Panc1 (cell line): ENCODE measurements around the gene IL36RN. TPM values are rescaled to one million over a fixed set of nuclear protein-coding genes. Genes with fewer than 3 reads are reported as not detected.

Experiments used
- ATAC-seq: fragments of 200-7000 bp; cut with Tn5 transposase; 2 replicates; pipeline ENCODE4 v1.9.1; 2020; ENCODE audit warnings: mild to moderate bottlenecking, moderate library complexity
- Bru-seq: library from RNA; stranded (reverse); fragments of 400-500 nt; gene quantifications from one replicate; lab custom pipeline; 2021; lab: Mats Ljungman, UMichigan
- BruChase-seq, 2 experiments: library from RNA; stranded (reverse); fragments of 400-500 nt; gene quantifications; one replicate each; lab custom pipeline; 2021; lab: Mats Ljungman, UMichigan
- BruUV-seq: library from RNA; stranded (reverse); fragments of 400-500 nt; replicated peaks from 2 replicates; lab custom pipeline; 2021; lab: Mats Ljungman, UMichigan
- CTCF ChIA-PET: fragments of 300-600 bp; sonication (Branson Sonifier 250); formaldehyde crosslinking; loops from one replicate; lab custom pipeline; 2022; ENCODE audit warnings: antibody characterized with exemption; lab: Charles Lee
- POLR2A ChIA-PET: fragments of 300-600 bp; sonication (Branson Sonifier 250); formaldehyde crosslinking; loops from one replicate; lab custom pipeline; 2022; ENCODE audit warnings: antibody characterized with exemption; lab: Charles Lee
- DNase-seq: peaks from one replicate; pipeline ENCODE4 v3.0.0-alpha.2; 2010; ENCODE audit warnings: low read depth, low spot score
- H3K27ac ChIP-seq: 2 replicates; pipeline ENCODE4 v1.5.1; 2011; ENCODE audit warnings: mild to moderate bottlenecking, low read length, inconsistent platforms
- H3K27me3 ChIP-seq: fragments of 200-500 bp; sonication (Bioruptor generic); 2 replicates; pipeline ENCODE4 v1.6.0; 2014; ENCODE audit warnings: low read length, inconsistent platforms; ENCODE audit not compliant: control insufficient read depth, insufficient read depth
- H3K36me3 ChIP-seq: fragments of 200-500 bp; sonication (Bioruptor generic); 2 replicates; pipeline ENCODE4 v1.5.1; 2014; ENCODE audit warnings: inconsistent platforms, mild to moderate bottlenecking, low read length, moderate library complexity; ENCODE audit not compliant: control insufficient read depth, insufficient read depth
- H3K4me1 ChIP-seq: 2 replicates; pipeline ENCODE4 v1.5.1; 2011; ENCODE audit warnings: inconsistent platforms, mild to moderate bottlenecking, low read length, moderate library complexity; ENCODE audit not compliant: control insufficient read depth, insufficient read depth
- H3K4me3 ChIP-seq, 2 experiments: 2 replicates each; pipeline ENCODE4 v1.5.1; 2011 to 2012; ENCODE audit warnings: low read depth in 2 of 2, low read length in 2 of 2, mild to moderate bottlenecking in 2 of 2, inconsistent platforms in 1 of 2, moderate library complexity in 1 of 2
- H3K9me3 ChIP-seq: fragments of 200-500 bp; sonication (Bioruptor generic); 2 replicates; pipeline ENCODE4 v1.5.1; 2014; ENCODE audit warnings: low read depth, mild to moderate bottlenecking, inconsistent platforms, low read length, moderate library complexity; ENCODE audit not compliant: control insufficient read depth, insufficient read depth
- POLR2AphosphoS5 ChIP-seq: IDR thresholded peaks from 2 replicates; pipeline ENCODE4 v1.6.1; 2012; ENCODE audit warnings: mild to moderate bottlenecking, low read depth, low read length, moderate library complexity
- SIN3A ChIP-seq: IDR thresholded peaks from 2 replicates; pipeline ENCODE4 v1.6.1; 2012; ENCODE audit warnings: low read depth, mild to moderate bottlenecking, low read length, moderate library complexity, borderline replicate concordance; ENCODE audit not compliant: insufficient read depth
- TCF7L2 ChIP-seq: IDR thresholded peaks from 2 replicates; pipeline ENCODE4 v1.6.1; 2011; ENCODE audit warnings: mild to moderate bottlenecking, low read depth, low read length, inconsistent platforms
- in situ Hi-C: cut with HindIII; loops from 2 replicates; pipeline ENCODE4 v1.10.0; 2016; ENCODE audit warnings: low sequenced_read_pairs, low pct_unique_long_range_greater_than_20kb
- intact Hi-C: fragments of 100-400 bp; cut with micrococcal nuclease; formaldehyde crosslinking; loops from one replicate; pipeline ENCODE4 v1.10.0; 2022; ENCODE audit not compliant: unreplicated experiment
- long read RNA-seq: library from polyadenylated mRNA; unstranded; transcript quantifications from one replicate; pipeline ENCODE4 v2.0.0, GENCODE V29; 2021; ENCODE audit not compliant: unreplicated experiment
- polyA plus RNA-seq: library from polyadenylated mRNA; unstranded; fragments of >200 nt; gene quantifications from one replicate; pipeline ENCODE4 v1.2.1, GENCODE V29; 2012; ENCODE audit warnings: missing spikeins; ENCODE audit not compliant: insufficient read length
- total RNA-seq: library from RNA; stranded (reverse); gene quantifications from one replicate; pipeline ENCODE4 v1.2.1, GENCODE V29; 2021; ENCODE audit not compliant: unreplicated experiment
- TF ChIP-seq, protein P1 (sequence below), 2 experiments: IDR thresholded peaks; 2 replicates each; pipeline ENCODE4 v1.6.1; 2011 to 2012; ENCODE audit warnings: low read depth in 2 of 2, control low read depth in 1 of 2, low read length in 1 of 2, mild to moderate bottlenecking in 1 of 2, moderate library complexity in 1 of 2; ENCODE audit not compliant: insufficient read depth in 1 of 2
- TF ChIP-seq, protein P2 (sequence below): fragments of 450-650 bp; IDR thresholded peaks from 2 replicates; pipeline ENCODE4 v1.5.1; 2017; ENCODE audit warnings: mild to moderate bottlenecking

IL36RN gene
- not detected for total RNA-seq
- not detected for polyA plus RNA-seq
- Bru-seq, nascent RNA, result not detected
- BruChase-seq, experiment 1, labeled RNA remaining after a 2-hour chase, result not detected
- not detected for BruChase-seq, experiment 2, labeled RNA remaining after a 6-hour chase
- long read RNA-seq, result 0 reads

DNA sequence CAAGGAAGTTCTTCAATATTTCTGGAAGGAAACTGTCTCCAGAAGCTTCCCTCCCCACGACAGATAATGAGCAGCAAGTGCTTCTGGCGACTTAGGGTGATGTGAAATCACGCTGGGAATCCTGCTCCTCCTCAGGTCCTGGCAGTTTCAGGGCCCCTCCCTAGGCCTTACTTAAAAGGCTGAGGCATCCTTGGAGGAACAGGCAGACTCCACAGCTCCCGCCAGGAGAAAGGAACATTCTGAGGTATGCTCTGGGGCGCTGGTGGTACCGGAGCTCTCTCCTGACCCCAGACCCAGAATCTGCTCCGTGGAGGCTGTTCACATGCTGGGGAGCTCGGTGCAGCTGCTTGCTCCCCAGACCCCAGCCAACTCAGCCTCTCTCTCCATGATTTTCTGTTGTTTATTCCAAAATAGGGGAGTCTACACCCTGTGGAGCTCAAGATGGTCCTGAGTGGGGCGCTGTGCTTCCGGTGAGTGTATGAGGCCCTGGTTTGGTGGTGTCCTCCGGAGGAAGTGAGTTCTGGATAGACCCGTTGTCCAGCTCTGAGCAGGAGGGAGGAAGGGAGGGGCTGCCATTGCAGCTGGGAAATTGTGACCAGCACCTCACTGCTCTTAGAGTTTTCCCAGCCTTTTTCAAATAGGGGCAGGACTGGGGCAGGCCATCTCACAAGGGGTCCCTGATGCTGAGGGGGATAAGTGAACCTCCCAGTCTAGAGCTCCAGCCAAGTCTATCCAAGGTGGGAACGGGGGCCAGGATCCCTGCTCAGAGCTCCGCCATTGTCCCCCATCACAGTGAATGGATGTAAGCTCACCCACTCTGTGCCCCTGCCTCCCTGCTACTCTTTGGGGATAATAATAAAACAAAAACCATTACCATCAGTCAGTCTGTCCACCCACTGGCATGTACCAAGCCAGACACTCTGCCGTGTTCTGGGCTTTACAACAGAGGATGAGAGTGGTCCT is at the start of gene IL36RN:
Gene IL36RN (plus strand): TSS at position 201 of the 963 bp plus-strand sequence. CDS start 241 bp downstream, at position 442.
- in situ Hi-C loops, result no loop called here
- Histone ChIP-seq H3K9me3 (no peaks in the 10 kb centered on the region), H3K27me3 (no peaks in the 10 kb centered on the region), H3K27ac (no peak within 1 kb of the TSS), H3K4me1 (no peaks in the 10 kb centered on the region), H3K36me3 (no peaks in the 10 kb centered on the region), H3K4me3 (no peak within 1 kb of the TSS)
- no peak for TF ChIP-seq TCF7L2
- TF ChIP-seq, protein P1, sequence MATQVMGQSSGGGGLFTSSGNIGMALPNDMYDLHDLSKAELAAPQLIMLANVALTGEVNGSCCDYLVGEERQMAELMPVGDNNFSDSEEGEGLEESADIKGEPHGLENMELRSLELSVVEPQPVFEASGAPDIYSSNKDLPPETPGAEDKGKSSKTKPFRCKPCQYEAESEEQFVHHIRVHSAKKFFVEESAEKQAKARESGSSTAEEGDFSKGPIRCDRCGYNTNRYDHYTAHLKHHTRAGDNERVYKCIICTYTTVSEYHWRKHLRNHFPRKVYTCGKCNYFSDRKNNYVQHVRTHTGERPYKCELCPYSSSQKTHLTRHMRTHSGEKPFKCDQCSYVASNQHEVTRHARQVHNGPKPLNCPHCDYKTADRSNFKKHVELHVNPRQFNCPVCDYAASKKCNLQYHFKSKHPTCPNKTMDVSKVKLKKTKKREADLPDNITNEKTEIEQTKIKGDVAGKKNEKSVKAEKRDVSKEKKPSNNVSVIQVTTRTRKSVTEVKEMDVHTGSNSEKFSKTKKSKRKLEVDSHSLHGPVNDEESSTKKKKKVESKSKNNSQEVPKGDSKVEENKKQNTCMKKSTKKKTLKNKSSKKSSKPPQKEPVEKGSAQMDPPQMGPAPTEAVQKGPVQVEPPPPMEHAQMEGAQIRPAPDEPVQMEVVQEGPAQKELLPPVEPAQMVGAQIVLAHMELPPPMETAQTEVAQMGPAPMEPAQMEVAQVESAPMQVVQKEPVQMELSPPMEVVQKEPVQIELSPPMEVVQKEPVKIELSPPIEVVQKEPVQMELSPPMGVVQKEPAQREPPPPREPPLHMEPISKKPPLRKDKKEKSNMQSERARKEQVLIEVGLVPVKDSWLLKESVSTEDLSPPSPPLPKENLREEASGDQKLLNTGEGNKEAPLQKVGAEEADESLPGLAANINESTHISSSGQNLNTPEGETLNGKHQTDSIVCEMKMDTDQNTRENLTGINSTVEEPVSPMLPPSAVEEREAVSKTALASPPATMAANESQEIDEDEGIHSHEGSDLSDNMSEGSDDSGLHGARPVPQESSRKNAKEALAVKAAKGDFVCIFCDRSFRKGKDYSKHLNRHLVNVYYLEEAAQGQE (IDR thresholded peaks at IDR 0.05; ENCODE audit: insufficient read depth in 1 of 2, low read depth in 2 of 2, low read length in 1 of 2), result no peak
- TF ChIP-seq POLR2AphosphoS5, result no peak
- TF ChIP-seq SIN3A, result no peak
- TF ChIP-seq, protein P2, sequence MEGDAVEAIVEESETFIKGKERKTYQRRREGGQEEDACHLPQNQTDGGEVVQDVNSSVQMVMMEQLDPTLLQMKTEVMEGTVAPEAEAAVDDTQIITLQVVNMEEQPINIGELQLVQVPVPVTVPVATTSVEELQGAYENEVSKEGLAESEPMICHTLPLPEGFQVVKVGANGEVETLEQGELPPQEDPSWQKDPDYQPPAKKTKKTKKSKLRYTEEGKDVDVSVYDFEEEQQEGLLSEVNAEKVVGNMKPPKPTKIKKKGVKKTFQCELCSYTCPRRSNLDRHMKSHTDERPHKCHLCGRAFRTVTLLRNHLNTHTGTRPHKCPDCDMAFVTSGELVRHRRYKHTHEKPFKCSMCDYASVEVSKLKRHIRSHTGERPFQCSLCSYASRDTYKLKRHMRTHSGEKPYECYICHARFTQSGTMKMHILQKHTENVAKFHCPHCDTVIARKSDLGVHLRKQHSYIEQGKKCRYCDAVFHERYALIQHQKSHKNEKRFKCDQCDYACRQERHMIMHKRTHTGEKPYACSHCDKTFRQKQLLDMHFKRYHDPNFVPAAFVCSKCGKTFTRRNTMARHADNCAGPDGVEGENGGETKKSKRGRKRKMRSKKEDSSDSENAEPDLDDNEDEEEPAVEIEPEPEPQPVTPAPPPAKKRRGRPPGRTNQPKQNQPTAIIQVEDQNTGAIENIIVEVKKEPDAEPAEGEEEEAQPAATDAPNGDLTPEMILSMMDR, result no peak
- intact Hi-C loops, result no loop called here
- ChIA-PET POLR2A (no interaction called here), CTCF (interaction anchor here (0.6 kb wide), 1 partner anchor 139 kb away, joined by 3 read pairs; no protein-coding TSS in a partner anchor)
- DNase-seq (no peak), ATAC-seq (no peak; the same call in 1 of the 2 replicates)
- no TSS peak for BruUV-seq

DNA sequence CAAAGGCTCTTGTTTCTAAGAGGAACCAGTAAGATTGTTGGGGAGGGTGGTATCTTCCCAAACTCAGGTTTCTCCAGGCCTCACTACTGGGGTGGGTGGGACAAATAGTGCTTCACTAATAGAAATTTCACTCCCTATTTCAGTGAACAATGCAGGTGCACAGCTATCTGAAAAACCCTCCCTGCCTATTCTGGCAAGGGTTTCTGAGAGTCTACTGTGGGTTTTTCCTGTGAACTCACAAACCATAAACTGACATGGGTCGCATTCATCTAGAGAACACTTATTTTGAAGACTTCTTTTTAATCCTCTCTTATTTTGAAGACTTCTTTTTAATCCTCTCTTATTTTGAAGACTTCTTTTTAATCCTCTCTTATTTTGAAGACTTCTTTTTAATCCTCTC is 49.4 kb upstream of the IL36RN start:
- Histone ChIP-seq H3K4me3 (no peak overlapping the region), H3K36me3 (no peaks in the 10 kb centered on the region), H3K27ac (no peak overlapping the region), H3K27me3 (no peaks in the 10 kb centered on the region), H3K9me3 (no peaks in the 10 kb centered on the region), H3K4me1 (no peaks in the 10 kb centered on the region)
- ChIA-PET CTCF (no interaction called here), POLR2A (no interaction called here)
- ATAC-seq (no peak), DNase-seq (no peak)
- intact Hi-C loops, result no loop called here
- TF ChIP-seq, protein P2, result no peak
- TF ChIP-seq, protein P1 (IDR thresholded peaks at IDR 0.05; ENCODE audit: insufficient read depth in 1 of 2, low read depth in 2 of 2, low read length in 1 of 2), result no peak
- no peak for TF ChIP-seq SIN3A
- TF ChIP-seq POLR2AphosphoS5, result no peak
- TF ChIP-seq TCF7L2, result no peak
- BruUV-seq, result no TSS peak
- in situ Hi-C loops, result no loop called here
